Stimulated activated effector memory CD8-positive, alpha-beta T cell treated with anti-CD3 and anti-CD28 coated beads, Interleukin-12 subunit alpha, Interleukin-12 subunit beta, amount 100 ng/mL, for 72 hours (primary cell): ENCODE data around the gene RAP1GAP.
A peak's percentile ranks its signal among the peaks of the same experiment; 100 is the strongest.

Source experiments
- ATAC-seq: fragments of 150-1000 bp; cut with Tn5 transposase; 2 replicates; pipeline ENCODE4 v1.10.0; 2021
- DNase-seq, 2 donors: peaks; one replicate each; pipeline ENCODE4 v3.0.0; 2021 to 2022; ENCODE audit warnings: low spot score in 2 of 2
- H3K27ac Mint-ChIP-seq: one replicate; pipeline ENCODE4 v1.8.0; 2022; ENCODE audit warnings: mild to moderate bottlenecking, mixed read lengths
- H3K36me3 Mint-ChIP-seq: one replicate; pipeline ENCODE4 v1.8.0; 2022; ENCODE audit warnings: mild to moderate bottlenecking, mixed read lengths
- H3K4me1 Mint-ChIP-seq: one replicate; pipeline ENCODE4 v1.8.0; 2022; ENCODE audit warnings: mixed read lengths
- H3K4me3 Mint-ChIP-seq: one replicate; pipeline ENCODE4 v1.8.0; 2022; ENCODE audit warnings: mild to moderate bottlenecking, mixed read lengths
- H3K9me3 Mint-ChIP-seq: one replicate; pipeline ENCODE4 v1.8.0; 2022; ENCODE audit warnings: mixed read lengths

RAP1GAP gene

GRCh38 chr1:21669258-21670058 is at the start of gene RAP1GAP:
TSS of gene RAP1GAP (minus strand) at chr1:21669357. CDS start at chr1:21620032, 49,325 bp downstream.
- no peaks in the 10 kb centered on the region for H3K9me3 Mint-ChIP-seq
- peaks cover 17% of the 10 kb centered on the region for H3K36me3 Mint-ChIP-seq
- ATAC-seq (peak; percentile 70), DNase-seq (no peak)
- peak within 1 kb of the TSS; percentile 20 for H3K27ac Mint-ChIP-seq
- H3K4me3 Mint-ChIP-seq: peak within 1 kb of the TSS; percentile 54
- H3K4me1 Mint-ChIP-seq: peaks cover 17% of the 10 kb centered on the region

GRCh38 chr1:21716169-21716568 is 47.0 kb upstream of the RAP1GAP start:
- Mint-ChIP-seq H3K27ac (no peak overlapping the region), H3K4me3 (no peak overlapping the region), H3K36me3 (peaks cover 100% of the 10 kb centered on the region)

GRCh38 chr1:21707891-21708290 is 38.7 kb upstream of the RAP1GAP start:
- Mint-ChIP-seq H3K9me3 (no peaks in the 10 kb centered on the region), H3K36me3 (peaks cover 96% of the 10 kb centered on the region), H3K27ac (no peak overlapping the region), H3K4me1 (no peaks in the 10 kb centered on the region), H3K4me3 (no peak overlapping the region)
- no peak for ATAC-seq
- DNase-seq: peak in 1 of 2 donors; percentile 12

More at GRCh38 chr1:21716169-21716568, 47.0 kb upstream of the RAP1GAP start:
- H3K9me3 Mint-ChIP-seq: no peaks in the 10 kb centered on the region
- no peaks in the 10 kb centered on the region for H3K4me1 Mint-ChIP-seq
- ATAC-seq: no peak
- DNase-seq: peak in 1 of 2 donors; percentile 30

- Mint-ChIP-seq H3K27ac (no peak overlapping the region), H3K4me3 (no peak overlapping the region), H3K4me1 (no peaks in the 10 kb centered on the region), H3K9me3 (no peaks in the 10 kb centered on the region), H3K36me3 (peaks cover 96% of the 10 kb centered on the region)
- no peak for DNase-seq
- ATAC-seq: no peak
These were observed 38.1 kb upstream of the RAP1GAP start for GRCh38 chr1:21707086-21707840.

- peaks cover 96% of the 10 kb centered on the region for H3K36me3 Mint-ChIP-seq
- DNase-seq (peak in 1 of 2 donors; percentile 20), ATAC-seq (no peak)
- no peaks in the 10 kb centered on the region for H3K4me1 Mint-ChIP-seq
- H3K9me3 Mint-ChIP-seq: no peaks in the 10 kb centered on the region
- no peak overlapping the region for H3K4me3 Mint-ChIP-seq
- no peak overlapping the region for H3K27ac Mint-ChIP-seq
These were observed 37.1 kb upstream of the RAP1GAP start for GRCh38 chr1:21706151-21706835.

GRCh38 chr1:21705303-21705980 is 36.3 kb upstream of the RAP1GAP start:
- peak in 1 of 2 donors; percentile 12 for DNase-seq
- ATAC-seq: no peak
- Mint-ChIP-seq H3K36me3 (peaks cover 100% of the 10 kb centered on the region), H3K9me3 (no peaks in the 10 kb centered on the region), H3K4me3 (no peak overlapping the region), H3K27ac (no peak overlapping the region), H3K4me1 (no peaks in the 10 kb centered on the region)

- no peak overlapping the region for H3K4me3 Mint-ChIP-seq
- no peaks in the 10 kb centered on the region for H3K9me3 Mint-ChIP-seq
- DNase-seq (no peak), ATAC-seq (no peak)
- peaks cover 100% of the 10 kb centered on the region for H3K36me3 Mint-ChIP-seq
- peak overlapping the region; percentile 64 for H3K27ac Mint-ChIP-seq
- no peaks in the 10 kb centered on the region for H3K4me1 Mint-ChIP-seq
These were observed 35.0 kb upstream of the RAP1GAP start for GRCh38 chr1:21704145-21704544.

GRCh38 chr1:21703318-21703963 is 34.3 kb upstream of the RAP1GAP start:
- ATAC-seq (no peak), DNase-seq (no peak)
- Mint-ChIP-seq H3K36me3 (peaks cover 100% of the 10 kb centered on the region), H3K27ac (no peak overlapping the region), H3K9me3 (no peaks in the 10 kb centered on the region), H3K4me1 (no peaks in the 10 kb centered on the region), H3K4me3 (no peak overlapping the region)

GRCh38 chr1:21702780-21703179 is 33.6 kb upstream of the RAP1GAP start:
- Mint-ChIP-seq H3K4me1 (no peaks in the 10 kb centered on the region), H3K36me3 (peaks cover 100% of the 10 kb centered on the region), H3K9me3 (no peaks in the 10 kb centered on the region), H3K4me3 (no peak overlapping the region), H3K27ac (no peak overlapping the region)
- DNase-seq: no peak
- ATAC-seq: no peak

- peak overlapping the region; percentile 18 for H3K27ac Mint-ChIP-seq
- no peak for DNase-seq
- no peak overlapping the region for H3K4me3 Mint-ChIP-seq
- H3K36me3 Mint-ChIP-seq: peaks cover 100% of the 10 kb centered on the region
- no peaks in the 10 kb centered on the region for H3K9me3 Mint-ChIP-seq
- H3K4me1 Mint-ChIP-seq: no peaks in the 10 kb centered on the region
- no peak for ATAC-seq
These were observed 32.2 kb upstream of the RAP1GAP start for GRCh38 chr1:21701401-21701800.

- H3K4me3 Mint-ChIP-seq: no peak overlapping the region
- no peak overlapping the region for H3K27ac Mint-ChIP-seq
- no peaks in the 10 kb centered on the region for H3K4me1 Mint-ChIP-seq
- H3K9me3 Mint-ChIP-seq: no peaks in the 10 kb centered on the region
- ATAC-seq (no peak), DNase-seq (no peak)
- H3K36me3 Mint-ChIP-seq: peaks cover 100% of the 10 kb centered on the region
These were observed 30.9 kb upstream of the RAP1GAP start for GRCh38 chr1:21700094-21700493.

GRCh38 chr1:21696931-21697330 is 27.8 kb upstream of the RAP1GAP start:
- H3K4me1 Mint-ChIP-seq: no peaks in the 10 kb centered on the region
- peaks cover 100% of the 10 kb centered on the region for H3K36me3 Mint-ChIP-seq
- DNase-seq (no peak), ATAC-seq (no peak)
- H3K4me3 Mint-ChIP-seq: no peak overlapping the region
- H3K27ac Mint-ChIP-seq: no peak overlapping the region
- no peaks in the 10 kb centered on the region for H3K9me3 Mint-ChIP-seq

- Mint-ChIP-seq H3K36me3 (peaks cover 100% of the 10 kb centered on the region), H3K4me1 (no peaks in the 10 kb centered on the region), H3K9me3 (no peaks in the 10 kb centered on the region), H3K27ac (no peak overlapping the region), H3K4me3 (no peak overlapping the region)
- ATAC-seq (no peak), DNase-seq (no peak)
These were observed 24.6 kb upstream of the RAP1GAP start for GRCh38 chr1:21693732-21694131.

- Mint-ChIP-seq H3K4me1 (no peaks in the 10 kb centered on the region), H3K4me3 (no peak overlapping the region), H3K9me3 (no peaks in the 10 kb centered on the region), H3K36me3 (peaks cover 100% of the 10 kb centered on the region), H3K27ac (no peak overlapping the region)
- DNase-seq (no peak), ATAC-seq (no peak)
These were observed 22.6 kb upstream of the RAP1GAP start for GRCh38 chr1:21691739-21692138.
